ENCODE data around the gene SAMHD1. TPM values are rescaled to one million over a fixed set of nuclear protein-coding genes. Genes with fewer than 3 reads are reported as not detected.

Gene SAMHD1
- total and polyA plus RNA-seq, 9 of the 15 experiments (the other 6 are each of a cell fraction or from before 2014, with no cell fraction given), result 6.8 to 20.4 (median 14.8) TPM

- no peak for TF ChIP-seq ERF (CRISPR knock-in tag; IDR thresholded peaks at IDR 0.05)
- TF ChIP-seq NEUROD1 (IDR thresholded peaks at IDR 0.05; ENCODE audit: borderline replicate concordance, low read depth, low read length, partially characterized antibody), result peak; percentile 27
- TF ChIP-seq MLX (CRISPR knock-in tag; conservative IDR thresholded peaks at IDR 0.05), result no peak
- TF ChIP-seq ZEB2 (IDR thresholded peaks at IDR 0.05), result peak; percentile 76
- TF ChIP-seq ZKSCAN1 (IDR thresholded peaks at IDR 0.05; ENCODE audit: low read depth, low read length), result peak; percentile 69; the same call in 1 of the 2 replicates
- no peak for TF ChIP-seq TEAD2 (tag; IDR thresholded peaks at IDR 0.05)
- 0 out of 2 replicates have a peak, but pooled peaks have one; percentile 12 for TF ChIP-seq ZBTB33 (CRISPR knock-in tag; IDR thresholded peaks at IDR 0.05)
- TF ChIP-seq ILF3 (IDR thresholded peaks at IDR 0.05; ENCODE audit: borderline replicate concordance), result no peak
- TF ChIP-seq EHMT2 (IDR thresholded peaks at IDR 0.05), result no peak
- peak; percentile 100 for TF ChIP-seq ZBTB2 (IDR thresholded peaks at IDR 0.05)
- TF ChIP-seq MEIS2 (IDR thresholded peaks at IDR 0.05; ENCODE audit: partially characterized antibody), result peak; percentile 99
- TF ChIP-seq MTA3 (IDR thresholded peaks at IDR 0.05; ENCODE audit: borderline replicate concordance), result 0 out of 2 replicates have a peak, but pooled peaks have one; percentile 20
- peak; percentile 85 for TF ChIP-seq POLR2G (IDR thresholded peaks at IDR 0.05; ENCODE audit: low read depth, low read length)
- TF ChIP-seq ELF4 (CRISPR knock-in tag; IDR thresholded peaks at IDR 0.05), result no peak
- no peak for TF ChIP-seq ZKSCAN3 (CRISPR knock-in tag; IDR thresholded peaks at IDR 0.05)
- no peak for TF ChIP-seq ZFP1 (CRISPR knock-in tag; IDR thresholded peaks at IDR 0.05)
- peak; percentile 48 for TF ChIP-seq TAF1 (IDR thresholded peaks at IDR 0.05; ENCODE audit: control insufficient read depth, extremely low read depth, insufficient read depth, low read length, severe bottlenecking)
- TF ChIP-seq SPI1 (IDR thresholded peaks at IDR 0.05; ENCODE audit: borderline replicate concordance, low read depth, low read length), result 0 out of 2 replicates have a peak, but pooled peaks have one; percentile 4
- peak; percentile 97 for TF ChIP-seq POLR2B (IDR thresholded peaks at IDR 0.05; ENCODE audit: low read depth, partially characterized antibody)
- no peak for TF ChIP-seq PHB (CRISPR knock-in tag; IDR thresholded peaks at IDR 0.05)
- TF ChIP-seq HDAC1 (IDR thresholded peaks at IDR 0.05), result peak in 1 of 2 experiments; percentile 61; a peak in 2 of 4 replicates
- no peak for TF ChIP-seq PPARD (CRISPR knock-in tag; IDR thresholded peaks at IDR 0.05)
- TF ChIP-seq PHF8 (IDR thresholded peaks at IDR 0.05; ENCODE audit: borderline replicate concordance, low read length), result peak; percentile 79; the same call in 1 of the 2 replicates
- TF ChIP-seq MLLT1 (IDR thresholded peaks at IDR 0.05), result no peak
These were observed at the start of gene SAMHD1 (continued) for GRCh38 chr20:36951198-36951978.

All from K562 (cell line).